ENCODE results near the gene GABRR3. TPM values are rescaled to one million over a fixed set of nuclear protein-coding genes. Genes with fewer than 3 reads are reported as not detected.
A peak's percentile ranks its signal among the peaks of the same experiment; 100 is the strongest.

The GABRR3 gene
- total RNA-seq, 1 donor from 2014 or later = not detected

GRCh38 chr3:97954228-97954827, 80.8 kb downstream of the GABRR3 start:
- no peak overlapping the region for H3K27ac ChIP-seq
- H3K27me3 ChIP-seq (ENCODE audit: low read depth) = no peaks in the 10 kb centered on the region
- H3K9me3 ChIP-seq = no peaks in the 10 kb centered on the region
- ATAC-seq (peak in 1 of 2 donors; percentile 35), DNase-seq (no peak)
- intact Hi-C loops (cut with DNase I) = no loop called here
- peaks cover 54% of the 10 kb centered on the region for H3K36me3 ChIP-seq
- peaks cover 6% of the 10 kb centered on the region for H3K4me1 ChIP-seq
- TF ChIP-seq CTCF (IDR thresholded peaks at IDR 0.05) = no peak
- H3K4me3 ChIP-seq = no peak overlapping the region

- intact Hi-C loops (cut with DNase I) = no loop called here
- no peak for DNase-seq
- no peaks in the 10 kb centered on the region for H3K27me3 ChIP-seq (ENCODE audit: low read depth)
- no peak for TF ChIP-seq CTCF (IDR thresholded peaks at IDR 0.05)
- H3K36me3 ChIP-seq = peaks cover 58% of the 10 kb centered on the region
- no peak for ATAC-seq
- no peak overlapping the region for H3K4me3 ChIP-seq
- no peaks in the 10 kb centered on the region for H3K9me3 ChIP-seq
- peaks cover 6% of the 10 kb centered on the region for H3K4me1 ChIP-seq
- peak overlapping the region; percentile 37 for H3K27ac ChIP-seq
Measured at GRCh38 chr3:97952872-97953271, 82.2 kb downstream of the GABRR3 start.

GRCh38 chr3:97952280-97952679, 82.8 kb downstream of the GABRR3 start:
- Histone ChIP-seq H3K4me1 (peaks cover 6% of the 10 kb centered on the region), H3K27me3 (ENCODE audit: low read depth) (no peaks in the 10 kb centered on the region), H3K9me3 (no peaks in the 10 kb centered on the region), H3K27ac (peak overlapping the region; percentile 37), H3K36me3 (peaks cover 64% of the 10 kb centered on the region), H3K4me3 (no peak overlapping the region)
- DNase-seq (peak; percentile 60), ATAC-seq (peak; percentile 80 to 82)
- intact Hi-C loops (cut with DNase I) = no loop called here
- TF ChIP-seq CTCF (IDR thresholded peaks at IDR 0.05) = no peak

- peaks cover 6% of the 10 kb centered on the region for H3K4me1 ChIP-seq
- DNase-seq (no peak), ATAC-seq (no peak)
- intact Hi-C loops (cut with DNase I) = no loop called here
- H3K4me3 ChIP-seq = no peak overlapping the region
- H3K36me3 ChIP-seq = peaks cover 76% of the 10 kb centered on the region
- no peak overlapping the region for H3K27ac ChIP-seq
- no peaks in the 10 kb centered on the region for H3K9me3 ChIP-seq
- no peak for TF ChIP-seq CTCF (IDR thresholded peaks at IDR 0.05)
- H3K27me3 ChIP-seq (ENCODE audit: low read depth) = no peaks in the 10 kb centered on the region
Measured at GRCh38 chr3:97950360-97950759, 84.8 kb downstream of the GABRR3 start.

- H3K27ac ChIP-seq = no peak overlapping the region
- intact Hi-C loops (cut with DNase I) = no loop called here
- TF ChIP-seq CTCF (IDR thresholded peaks at IDR 0.05) = no peak
- H3K9me3 ChIP-seq = no peaks in the 10 kb centered on the region
- H3K36me3 ChIP-seq = peaks cover 79% of the 10 kb centered on the region
- ATAC-seq (no peak), DNase-seq (no peak)
- no peaks in the 10 kb centered on the region for H3K27me3 ChIP-seq (ENCODE audit: low read depth)
- peaks cover 6% of the 10 kb centered on the region for H3K4me1 ChIP-seq
- no peak overlapping the region for H3K4me3 ChIP-seq
Measured at GRCh38 chr3:97949743-97950142, 85.4 kb downstream of the GABRR3 start.
